GM21737 (cell line): ENCODE results near the gene SLC6A17.

ENCODE experiments used
- ATAC-seq: cut with Tn5 transposase; IDR thresholded peaks from one replicate; pipeline ENCODE4 v1.9.1; 2021; ENCODE audit warnings: mild to moderate bottlenecking, moderate library complexity; ENCODE audit not compliant: unreplicated experiment

SLC6A17 gene

DNA sequence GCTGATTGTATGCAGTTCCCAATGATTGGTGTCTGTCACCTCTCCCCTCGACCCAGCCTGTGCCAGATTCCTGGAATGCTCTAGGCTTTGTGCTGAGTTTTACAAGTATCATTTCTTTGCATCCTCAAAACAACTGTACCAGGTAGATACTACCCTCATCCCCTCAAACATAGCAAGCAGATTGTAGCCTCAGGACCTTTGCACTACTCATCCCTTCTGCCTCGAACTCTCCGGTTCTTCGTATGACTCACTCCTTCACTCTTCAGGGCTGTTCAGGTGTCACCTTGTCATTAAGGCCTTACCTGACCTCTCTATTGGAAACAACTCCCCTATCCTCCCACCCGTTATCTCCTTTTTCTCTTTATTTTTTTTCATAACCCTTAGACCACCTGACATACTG, 67.8 kb downstream of the SLC6A17 start:
- ATAC-seq: no peak

DNA sequence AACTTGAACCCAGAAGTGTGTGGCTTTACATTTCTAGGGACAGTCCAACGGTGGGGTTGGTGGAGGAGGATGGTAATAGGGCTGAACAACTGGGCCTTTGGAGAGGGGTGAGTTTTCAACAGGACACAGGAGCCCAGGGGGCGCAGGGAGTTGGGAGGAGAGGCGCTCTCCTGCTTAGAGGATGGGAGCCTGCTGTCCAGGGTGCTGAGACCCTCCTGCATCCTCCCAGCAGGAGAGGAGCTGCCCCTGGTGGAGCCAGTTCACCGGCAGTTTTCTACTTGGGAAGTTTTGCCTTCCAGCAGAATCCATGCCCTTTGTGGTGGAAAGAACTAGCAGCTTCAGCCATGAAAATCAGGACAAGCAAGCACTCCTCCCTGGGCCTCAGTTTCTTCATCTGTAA, 68.4 kb downstream of the SLC6A17 start:
- ATAC-seq: no peak

DNA sequence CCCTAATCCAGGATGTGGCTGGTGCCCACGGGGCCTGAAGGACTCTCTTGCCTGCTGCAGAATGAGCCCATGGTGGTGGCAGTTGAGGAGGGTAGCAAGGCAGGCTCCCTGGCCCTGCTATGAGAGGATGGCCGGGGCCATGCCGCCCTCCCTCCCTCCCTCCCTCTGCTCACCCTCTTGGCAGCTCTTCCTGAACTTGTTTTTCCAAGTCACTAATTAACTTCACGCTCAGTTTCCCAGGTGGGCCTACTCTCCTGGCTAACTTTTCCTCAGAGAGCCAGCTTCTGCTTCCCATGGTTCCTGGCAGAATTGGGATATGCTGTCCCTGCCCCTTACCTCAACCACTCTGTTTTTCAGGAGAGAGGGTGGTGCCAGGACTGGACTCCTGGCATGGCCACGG, 70.0 kb downstream of the SLC6A17 start:
- no peak for ATAC-seq

DNA sequence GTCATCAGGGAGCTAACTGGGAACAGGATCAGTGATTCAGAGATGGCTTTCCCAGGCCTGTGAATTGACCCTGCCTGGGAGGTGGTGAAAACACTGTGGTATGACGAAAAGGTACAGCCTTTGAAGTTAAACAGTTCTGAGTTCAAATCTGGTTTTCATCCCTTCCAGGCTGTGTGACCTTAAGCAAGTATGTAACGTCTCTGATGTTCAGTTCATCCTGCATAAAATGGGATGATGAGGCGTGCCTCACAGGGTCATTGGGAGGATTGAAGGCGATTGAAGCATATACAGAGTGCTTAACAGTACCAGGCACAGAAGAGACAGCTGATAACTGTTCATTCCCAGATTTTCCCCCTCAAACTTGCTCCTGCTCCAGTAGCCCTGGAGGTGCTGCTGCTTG, 70.8 kb downstream of the SLC6A17 start:
- no peak for ATAC-seq

DNA sequence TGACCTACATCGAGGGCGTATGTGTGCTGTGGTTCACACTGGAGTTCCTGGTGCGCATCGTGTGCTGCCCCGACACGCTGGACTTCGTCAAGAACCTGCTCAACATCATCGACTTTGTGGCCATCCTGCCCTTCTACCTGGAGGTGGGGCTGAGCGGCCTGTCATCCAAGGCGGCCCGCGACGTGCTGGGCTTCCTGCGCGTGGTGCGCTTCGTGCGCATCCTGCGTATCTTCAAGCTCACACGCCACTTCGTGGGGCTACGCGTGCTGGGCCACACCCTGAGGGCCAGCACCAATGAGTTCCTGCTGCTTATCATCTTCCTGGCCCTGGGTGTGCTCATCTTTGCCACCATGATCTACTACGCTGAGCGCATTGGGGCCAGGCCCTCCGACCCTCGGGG, 72.8 kb downstream of the SLC6A17 start:
- ATAC-seq: no peak

DNA sequence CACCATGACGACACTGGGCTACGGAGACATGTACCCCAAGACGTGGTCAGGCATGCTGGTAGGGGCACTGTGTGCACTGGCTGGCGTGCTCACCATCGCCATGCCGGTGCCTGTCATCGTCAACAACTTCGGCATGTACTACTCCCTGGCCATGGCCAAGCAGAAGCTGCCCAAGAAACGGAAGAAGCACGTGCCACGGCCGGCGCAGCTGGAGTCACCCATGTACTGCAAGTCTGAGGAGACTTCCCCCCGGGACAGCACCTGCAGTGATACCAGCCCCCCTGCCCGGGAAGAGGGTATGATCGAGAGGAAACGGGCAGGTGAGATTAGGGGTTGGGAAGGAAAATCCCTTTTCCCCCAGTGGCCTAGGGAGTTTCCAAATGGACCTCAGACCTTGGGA, 73.3 kb downstream of the SLC6A17 start:
- ATAC-seq: no peak

DNA sequence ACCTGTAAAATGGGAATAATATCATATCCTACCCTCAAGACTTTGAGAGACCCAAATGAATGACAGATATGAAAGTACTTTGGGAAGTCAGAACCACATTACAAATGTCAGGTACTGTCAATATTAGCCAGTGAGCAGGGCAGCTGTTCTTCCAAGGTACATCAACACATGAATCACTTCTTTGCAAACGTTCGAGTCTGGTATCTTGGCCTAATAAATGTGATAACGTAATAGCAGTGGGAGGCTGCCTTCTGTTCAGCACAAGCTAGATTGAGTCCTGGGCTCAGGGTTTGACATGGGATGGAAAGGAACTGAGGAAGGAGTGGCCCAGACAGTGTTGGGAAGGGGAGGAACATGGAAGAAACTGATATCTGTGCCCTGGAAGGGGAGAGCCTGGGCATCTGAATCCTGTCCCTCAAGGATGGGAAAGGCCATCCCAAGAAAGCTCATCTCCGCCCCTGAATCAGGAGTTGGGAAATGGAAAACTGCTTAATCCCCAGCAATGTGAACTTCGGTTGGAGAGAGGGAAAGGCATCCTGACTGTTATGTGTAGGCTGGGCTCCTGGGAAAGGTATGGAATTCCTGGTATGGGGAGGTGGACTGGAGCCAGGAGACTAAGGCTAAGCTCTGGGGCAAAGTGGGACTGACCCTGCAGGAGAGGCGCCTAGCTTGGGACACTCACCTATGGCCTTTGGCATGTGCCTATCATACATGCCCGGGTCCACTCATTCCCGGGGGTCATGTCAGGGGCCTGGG, 74.1 kb downstream of the SLC6A17 start:
- ATAC-seq: no peak

DNA sequence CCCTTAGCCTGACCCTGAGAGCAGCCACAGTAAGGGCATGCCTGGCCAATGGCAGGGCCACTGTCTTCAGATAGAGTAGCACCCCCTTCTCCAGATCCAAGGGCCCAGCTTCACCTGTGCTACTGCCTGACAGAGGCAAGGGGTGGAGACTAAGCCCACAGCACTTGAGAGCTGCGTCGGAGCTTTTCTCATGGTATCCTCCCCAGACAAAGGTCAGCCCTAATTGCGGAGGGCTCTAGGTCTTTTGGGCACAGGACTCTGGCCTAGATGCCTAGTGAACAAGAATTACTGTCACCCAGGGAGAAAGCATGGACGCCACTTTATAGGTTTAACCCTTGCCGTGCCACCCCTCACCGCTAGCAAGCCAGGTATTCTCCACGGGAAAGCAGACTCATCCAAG, 74.9 kb downstream of the SLC6A17 start:
- no peak for ATAC-seq

DNA sequence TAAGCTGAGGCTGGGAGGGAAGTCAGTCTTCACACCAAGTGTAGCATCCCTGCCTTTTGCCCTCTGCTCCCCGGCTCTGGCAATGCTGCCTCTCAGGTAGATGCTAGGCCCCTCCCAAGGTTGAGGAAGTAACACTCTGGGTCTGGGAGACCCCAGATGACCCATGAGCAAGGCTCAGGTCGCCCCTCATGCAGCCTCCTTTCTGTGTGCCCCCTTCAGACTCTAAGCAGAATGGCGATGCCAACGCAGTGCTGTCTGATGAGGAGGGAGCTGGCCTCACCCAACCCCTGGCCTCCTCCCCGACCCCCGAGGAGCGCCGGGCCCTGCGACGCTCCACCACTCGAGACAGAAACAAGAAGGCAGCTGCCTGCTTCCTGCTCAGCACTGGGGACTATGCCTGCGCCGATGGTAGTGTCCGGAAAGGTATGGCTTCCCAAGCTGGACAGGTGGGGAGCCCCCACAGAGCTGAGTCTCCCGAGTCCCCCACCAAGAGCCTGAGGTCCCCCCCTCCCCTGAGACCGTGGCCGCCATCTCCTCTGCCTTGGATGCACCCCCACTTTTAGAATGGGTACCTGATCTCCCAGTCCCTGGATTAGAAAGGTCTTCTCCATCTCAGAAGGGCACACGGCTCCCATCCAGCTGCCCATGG, 75.6 kb downstream of the SLC6A17 start:
- ATAC-seq: no peak

DNA sequence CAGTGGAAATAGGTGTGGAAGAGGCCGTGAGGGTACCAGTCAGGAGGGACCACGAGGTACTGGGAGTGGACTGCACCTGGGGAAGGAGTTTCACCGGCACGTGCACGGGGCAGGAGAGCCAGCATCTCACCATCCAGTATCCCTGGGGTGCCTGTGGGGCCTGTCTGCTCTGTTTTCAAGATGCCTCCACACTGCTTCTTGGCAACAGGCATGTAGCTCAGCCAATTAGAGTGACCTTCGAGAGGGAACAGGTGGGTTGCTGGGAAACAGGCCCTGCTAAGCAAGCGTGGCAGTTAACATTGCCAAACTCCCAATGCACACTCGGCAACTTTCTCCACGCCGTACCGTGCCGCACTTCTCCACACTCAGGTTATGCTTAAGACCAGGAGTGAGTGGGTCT, 77.5 kb downstream of the SLC6A17 start:
- ATAC-seq: no peak

DNA sequence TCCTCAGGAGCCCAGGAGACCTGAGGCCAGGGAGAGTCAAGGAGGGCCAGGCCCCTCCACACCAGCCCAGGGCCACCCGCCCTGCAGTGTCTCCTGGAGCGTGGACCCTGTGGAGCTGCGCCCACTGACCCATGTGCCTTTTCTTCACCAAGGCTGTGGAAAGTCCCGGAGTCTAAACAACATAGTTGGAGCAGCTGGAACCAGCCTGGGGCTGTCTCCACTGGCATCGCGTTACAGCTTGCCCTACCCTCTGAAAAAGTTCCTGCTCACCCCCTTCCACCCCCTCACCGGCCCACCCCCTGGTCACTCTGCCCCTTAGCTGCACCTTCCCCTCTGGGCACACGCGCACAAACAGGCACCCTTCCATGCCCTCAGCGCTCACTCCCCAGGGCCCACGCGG, 78.1 kb downstream of the SLC6A17 start:
- ATAC-seq: no peak

DNA sequence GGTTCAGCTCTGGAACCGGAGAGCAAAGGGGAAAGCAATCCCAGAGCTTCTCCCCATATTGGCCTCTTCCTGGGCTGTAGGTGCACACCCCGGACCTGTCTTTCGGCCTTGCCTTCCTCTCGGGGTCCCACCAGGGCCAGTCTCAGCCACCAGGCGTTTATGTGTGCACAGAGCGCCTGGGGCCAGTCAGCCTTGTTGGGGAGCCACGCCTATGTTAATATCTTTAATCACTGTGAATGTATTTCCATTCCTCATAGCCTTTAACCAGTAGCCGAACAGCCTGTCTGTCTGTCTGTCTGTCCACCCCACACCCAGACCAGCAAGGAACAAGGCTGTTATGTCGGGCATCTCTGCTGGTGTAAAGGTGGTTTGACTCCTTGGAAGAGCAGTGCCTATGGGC, 78.6 kb downstream of the SLC6A17 start:
- ATAC-seq: no peak

DNA sequence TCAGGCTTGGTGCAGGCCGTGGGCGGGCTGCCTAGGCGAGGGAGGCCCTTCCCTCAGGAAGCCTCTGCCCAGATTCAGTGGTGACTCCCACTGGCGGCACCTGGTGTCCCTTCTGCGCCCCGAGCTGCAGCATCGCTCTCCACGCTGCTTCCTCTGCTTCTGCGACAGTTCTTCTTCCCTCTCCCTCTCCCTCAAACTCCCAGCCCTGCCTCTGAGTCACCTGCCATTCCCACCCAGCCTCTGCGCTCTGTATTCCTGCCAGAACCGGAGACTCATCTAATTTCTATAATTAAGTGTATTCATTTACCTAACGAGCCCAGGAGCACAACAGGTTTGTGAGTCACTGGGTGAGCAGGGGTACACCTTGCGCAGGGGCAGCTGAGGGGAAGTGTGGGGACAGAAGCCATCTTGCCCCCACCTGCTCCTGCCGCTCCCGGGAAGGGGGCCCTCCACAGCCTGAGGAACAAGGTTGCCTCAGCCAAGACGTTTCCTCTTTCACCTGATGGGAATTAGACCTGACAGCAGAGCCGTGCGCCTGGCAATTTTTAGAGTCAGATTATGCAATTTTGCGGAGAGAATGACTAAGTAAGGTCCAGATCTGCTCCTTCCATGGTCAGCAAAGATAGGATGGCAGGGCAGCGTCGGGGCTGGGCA, 79.2 kb downstream of the SLC6A17 start:
- no peak for ATAC-seq

DNA sequence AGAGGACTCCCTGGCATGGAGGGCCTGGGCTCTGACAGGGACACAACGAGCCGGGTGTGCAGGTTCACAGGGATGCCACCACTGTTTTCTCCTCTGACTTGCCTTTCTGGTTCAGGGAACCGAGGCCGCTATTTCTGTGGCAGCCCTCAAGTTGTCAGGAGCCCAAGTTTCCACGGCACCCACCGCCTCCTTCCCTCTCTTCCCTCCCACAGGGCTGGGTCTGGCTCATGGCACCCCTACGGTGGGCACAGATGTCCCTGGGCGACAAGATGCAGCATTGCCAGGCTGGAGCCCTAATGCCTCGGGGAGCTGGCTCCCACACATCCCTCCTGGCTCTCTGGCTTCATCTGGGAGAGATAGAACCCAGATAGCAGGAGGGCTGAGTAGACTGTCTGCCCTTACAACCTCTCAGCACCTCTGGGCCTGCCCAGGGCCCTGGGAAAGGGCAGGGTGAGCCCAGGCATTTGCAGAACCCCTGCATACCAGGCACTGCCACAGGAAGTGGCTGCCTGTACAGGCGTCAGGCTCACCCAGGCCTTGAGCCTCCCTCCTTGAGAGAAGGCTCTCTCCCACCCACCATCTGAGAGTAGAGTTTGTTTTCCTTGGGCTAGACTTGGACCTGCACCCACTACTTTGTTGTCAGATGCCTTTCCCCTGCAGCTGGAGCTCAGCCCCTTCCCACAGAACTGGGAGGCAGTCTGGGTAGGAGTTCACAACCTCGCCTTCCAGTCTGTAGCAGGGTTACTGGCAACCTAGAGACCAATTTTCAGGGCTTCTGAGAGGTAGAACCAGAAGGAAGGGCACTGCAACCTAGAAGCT, 80.3 kb downstream of the SLC6A17 start:
- no peak for ATAC-seq

DNA sequence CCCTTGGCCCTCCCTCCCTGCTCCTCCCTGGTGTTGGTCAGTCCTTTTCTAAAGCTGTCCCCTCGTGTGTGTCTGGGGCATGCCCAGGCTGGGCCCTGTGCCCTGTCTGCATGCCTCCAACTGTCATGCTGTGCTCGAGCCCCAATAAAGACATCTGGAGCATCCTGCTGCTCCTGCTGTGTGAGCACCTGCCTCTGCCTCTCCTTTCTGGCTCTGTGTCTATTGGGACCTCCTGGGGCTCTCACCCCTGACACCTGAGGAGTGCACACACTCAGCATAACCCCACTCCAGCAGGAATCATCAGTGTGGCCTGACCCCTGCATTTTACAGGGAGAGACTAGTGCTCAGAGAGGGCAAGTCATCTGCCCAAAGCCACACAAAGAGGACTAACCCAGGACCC, 83.6 kb downstream of the SLC6A17 start:
- no peak for ATAC-seq

DNA sequence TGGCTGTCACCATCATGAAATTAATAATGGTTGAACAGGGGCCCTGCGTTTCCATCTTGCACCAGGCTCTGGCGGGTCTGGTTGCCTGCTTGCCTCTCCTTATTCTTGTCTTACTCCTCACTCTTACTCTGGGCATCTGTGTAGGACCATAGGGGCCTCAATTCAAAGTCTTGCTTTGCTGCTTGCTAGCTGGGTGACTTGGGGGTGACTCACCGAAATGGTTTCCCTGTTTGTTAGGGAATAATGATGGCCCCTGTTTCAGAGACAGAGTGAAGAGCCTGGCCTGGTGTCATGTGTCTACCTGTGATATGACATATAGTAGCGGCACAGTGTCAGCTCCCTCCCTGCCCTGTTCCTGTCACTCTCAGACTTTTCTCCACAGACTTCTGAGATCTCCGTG, 84.4 kb downstream of the SLC6A17 start:
- ATAC-seq: no peak

DNA sequence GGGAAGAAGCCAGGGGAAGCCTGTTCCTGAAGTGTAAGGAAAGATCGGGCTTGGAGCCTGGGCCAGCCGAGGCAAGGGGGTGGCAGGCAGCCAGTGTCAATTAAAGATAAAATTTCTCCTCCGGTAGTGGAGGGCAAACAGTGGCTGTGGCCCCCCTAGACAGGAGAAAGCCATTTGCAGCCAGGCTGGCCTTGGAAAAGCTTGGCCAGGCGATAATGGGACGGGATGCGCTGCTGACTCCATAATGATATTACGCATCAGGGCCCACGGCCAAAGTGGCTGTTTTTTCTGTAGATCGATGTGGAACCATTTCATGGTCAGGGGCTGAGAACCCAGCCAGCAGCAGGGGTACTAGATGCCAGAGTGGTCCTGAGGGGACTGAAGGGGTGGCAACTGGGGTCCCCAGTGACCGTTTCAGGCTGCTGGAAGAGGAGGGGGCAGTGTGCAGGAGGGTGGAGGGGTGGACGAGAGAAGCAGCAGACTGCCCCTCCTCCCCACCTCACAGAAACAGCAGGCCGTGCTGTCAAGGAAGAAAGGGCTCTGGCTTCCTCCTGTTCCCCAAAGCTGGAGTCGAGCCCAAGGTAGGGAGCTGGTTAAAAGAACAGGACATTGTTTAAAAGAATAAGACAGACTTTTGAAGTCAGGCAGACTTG, 85.0 kb downstream of the SLC6A17 start:
- ATAC-seq: no peak

DNA sequence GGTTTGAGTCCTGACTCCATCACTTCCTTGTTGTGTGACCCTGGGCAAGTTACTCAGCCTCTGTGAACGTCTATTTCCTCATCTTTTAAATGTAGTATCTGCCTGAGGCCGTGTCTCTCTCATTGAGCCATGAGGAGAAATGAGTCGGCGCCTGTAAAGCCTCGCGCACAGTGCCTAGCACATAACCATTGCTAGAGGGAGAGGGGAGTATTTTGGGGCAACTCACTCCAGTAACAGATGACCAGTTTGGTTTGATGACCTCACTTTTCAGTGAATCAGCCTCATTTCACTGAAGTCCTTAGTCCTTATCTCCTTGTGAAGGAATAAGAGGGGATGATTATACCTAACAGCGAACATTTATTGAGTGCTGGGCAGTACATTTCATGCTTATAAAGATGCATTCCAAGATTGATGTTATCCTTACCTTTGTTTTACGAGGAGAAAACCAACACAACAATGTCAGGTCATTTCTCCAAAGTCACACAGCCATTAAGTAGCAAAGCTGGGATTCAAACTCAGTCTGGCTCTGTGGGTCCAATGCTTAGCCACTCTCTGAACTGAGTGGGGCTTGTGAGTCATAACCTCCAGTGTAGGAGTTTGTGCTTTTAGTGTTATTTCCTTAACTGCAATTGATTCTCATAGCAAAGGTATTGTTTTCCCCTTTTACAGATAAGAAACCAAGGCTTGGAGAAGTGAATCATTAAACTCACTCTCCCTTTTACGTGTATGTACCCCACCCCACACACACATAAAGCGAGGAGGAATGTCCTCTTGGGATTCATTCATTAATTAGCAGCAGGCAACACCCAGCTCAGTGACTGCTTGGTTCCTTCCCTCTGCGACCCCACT, 85.8 kb downstream of the SLC6A17 start:
- ATAC-seq: no peak

DNA sequence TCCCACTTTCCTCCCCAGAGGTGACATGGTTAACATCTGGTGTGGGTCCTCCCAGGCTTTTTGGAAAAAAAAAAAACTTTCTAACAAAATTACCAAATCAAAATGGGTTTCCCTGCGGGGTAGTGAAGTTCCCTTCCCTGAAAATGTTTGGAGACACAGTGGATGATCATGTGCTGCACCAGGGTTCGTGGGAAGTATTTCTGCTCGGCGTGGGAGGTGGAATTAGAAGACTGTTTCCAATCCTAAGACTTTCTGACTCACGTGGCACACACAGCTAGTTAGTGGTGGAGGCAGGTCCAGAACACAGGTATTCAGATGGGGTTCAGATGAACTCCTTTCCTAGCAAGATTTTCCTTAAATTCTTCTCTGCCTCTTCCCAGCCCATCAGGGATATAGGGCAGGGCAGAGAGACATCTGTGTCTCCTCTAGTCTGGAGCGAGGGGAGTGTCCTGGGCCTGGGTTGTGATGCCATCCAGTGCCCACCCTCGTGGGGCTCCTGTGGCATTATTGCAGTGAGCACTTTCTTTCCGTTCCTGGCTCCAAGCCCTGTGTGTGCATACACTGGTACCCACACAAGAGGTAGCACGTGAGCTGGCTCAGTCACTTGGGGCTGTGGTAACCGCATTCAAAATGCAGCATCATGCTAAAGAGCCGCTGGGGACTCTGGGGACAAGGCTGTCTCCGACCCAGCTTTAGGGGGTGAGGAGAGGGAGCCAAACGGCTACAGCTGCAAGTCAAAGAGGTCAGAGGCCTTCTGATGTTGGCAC, 87.3 kb downstream of the SLC6A17 start:
- ATAC-seq: no peak
